GM10847 (cell line): ENCODE measurements around the gene STOX2.

ENCODE experiments used
- POLR2A ChIP-seq: IDR thresholded peaks from 2 replicates; pipeline ENCODE4 v1.6.1; 2011; ENCODE audit not compliant: insufficient read length; ENCODE audit errors: extremely low read depth

The STOX2 gene

GRCh38 chr4:183959319-183960045, 54.4 kb downstream of the STOX2 start:
- TF ChIP-seq POLR2A: no peak

GRCh38 chr4:183960046-183960420, 54.9 kb downstream of the STOX2 start:
- TF ChIP-seq POLR2A: no peak

DNA sequence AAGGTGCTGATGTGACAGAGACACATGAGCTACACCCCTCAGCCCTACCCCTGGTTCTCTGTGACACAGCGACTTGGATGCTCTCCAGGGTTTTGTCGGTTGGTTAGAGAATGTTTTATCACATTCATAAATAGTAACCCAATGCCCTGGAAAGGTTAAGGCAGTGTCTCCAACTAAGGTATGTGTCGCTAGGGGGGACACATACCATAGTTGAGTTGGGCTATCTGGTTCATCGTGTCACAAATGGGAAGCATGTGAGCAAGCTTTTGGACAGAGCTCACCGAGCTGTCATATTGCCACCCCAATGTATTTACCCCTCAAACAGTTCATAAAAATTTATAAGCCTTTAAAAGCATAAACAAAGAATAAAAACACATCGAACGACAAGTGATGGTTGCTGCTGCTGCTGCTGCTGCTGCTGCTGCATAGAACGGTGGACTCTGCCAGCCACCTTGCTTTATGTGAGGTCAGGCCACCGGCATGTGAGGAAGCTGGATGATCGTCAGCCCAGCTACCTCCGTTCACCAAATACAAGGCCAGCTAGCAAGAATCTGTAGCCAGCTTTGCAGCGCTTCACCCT, 55.9 kb downstream of the STOX2 start:
- no peak for TF ChIP-seq POLR2A

DNA sequence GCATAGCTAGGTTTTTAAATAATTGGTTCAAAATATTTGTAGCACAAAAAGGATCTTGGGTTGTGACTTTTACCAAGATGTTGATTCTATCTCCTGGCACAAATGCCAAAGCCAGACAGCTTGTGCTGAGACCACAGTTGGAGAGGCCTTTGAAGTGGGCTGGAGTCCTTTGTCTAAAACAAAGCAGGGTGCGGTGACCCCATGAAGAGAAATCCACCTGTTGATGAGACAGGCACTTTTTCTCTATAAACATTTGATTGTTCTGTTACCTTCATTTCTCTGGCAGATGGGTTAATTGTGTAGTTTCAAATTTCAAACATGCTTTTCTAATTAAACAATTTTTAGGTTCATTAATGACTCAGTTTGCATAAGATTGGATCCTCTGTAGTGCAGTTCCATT, 56.7 kb downstream of the STOX2 start:
- no peak for TF ChIP-seq POLR2A

DNA sequence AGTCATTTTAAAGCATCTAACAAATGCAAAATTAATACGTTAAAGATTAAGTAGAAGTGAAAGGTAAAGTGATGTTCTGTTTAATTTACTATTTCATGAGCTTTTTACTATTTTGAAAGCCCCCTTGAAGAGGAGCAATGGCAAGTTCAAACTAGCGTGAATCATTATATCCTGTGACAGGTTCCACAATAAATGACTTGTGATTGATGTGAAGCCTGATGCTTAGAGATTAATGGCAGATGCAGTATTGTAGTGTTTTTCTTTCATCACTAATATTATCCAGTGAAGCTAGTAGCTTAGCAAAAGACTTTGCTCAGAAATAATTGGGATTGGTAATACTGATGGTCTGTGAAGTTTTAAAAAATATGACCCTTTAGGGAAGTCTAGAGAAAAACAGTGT, 57.3 kb downstream of the STOX2 start:
- no peak for TF ChIP-seq POLR2A

DNA sequence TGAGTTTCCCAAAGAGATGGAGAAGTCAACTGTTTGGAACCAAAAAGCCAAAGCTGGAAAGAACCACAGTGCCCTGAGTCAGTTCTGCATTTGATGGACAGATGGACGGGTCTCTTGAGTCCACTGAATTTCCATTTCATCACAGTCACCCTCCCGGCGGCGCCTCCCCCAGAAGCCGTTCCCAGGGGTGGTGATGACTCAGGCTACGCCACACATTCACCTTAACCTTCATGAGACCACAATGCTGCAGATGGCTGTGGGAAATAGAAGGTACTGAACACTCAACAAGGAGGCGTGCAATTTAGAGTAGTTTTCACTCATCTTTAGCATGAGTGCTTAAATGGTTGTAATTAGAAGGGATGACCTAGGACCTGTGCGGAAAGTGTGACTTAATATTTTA, 61.3 kb downstream of the STOX2 start:
- TF ChIP-seq POLR2A: no peak

DNA sequence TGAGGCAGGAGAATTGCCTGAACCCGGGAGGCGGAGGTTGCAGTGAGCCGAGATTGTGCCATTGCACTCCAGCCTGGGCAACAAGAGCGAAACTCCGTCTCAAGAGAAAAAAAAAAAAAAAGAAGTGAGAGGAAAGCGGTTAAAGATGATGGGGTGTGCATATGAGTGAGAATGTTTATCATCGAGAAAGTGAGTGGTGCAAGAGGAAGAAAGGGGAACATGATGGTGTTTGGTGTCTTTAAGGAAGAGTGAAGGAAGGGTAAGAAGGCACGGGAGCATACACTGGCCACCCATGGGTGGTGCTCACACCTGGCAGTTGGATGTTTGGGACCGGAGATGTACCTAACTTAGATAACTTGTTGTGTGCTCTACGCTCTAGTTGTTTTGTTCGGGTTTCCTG, 62.2 kb downstream of the STOX2 start:
- TF ChIP-seq POLR2A: no peak

- no peak for TF ChIP-seq POLR2A
Measured at GRCh38 chr4:183968502-183968901, 63.4 kb downstream of the STOX2 start.

DNA sequence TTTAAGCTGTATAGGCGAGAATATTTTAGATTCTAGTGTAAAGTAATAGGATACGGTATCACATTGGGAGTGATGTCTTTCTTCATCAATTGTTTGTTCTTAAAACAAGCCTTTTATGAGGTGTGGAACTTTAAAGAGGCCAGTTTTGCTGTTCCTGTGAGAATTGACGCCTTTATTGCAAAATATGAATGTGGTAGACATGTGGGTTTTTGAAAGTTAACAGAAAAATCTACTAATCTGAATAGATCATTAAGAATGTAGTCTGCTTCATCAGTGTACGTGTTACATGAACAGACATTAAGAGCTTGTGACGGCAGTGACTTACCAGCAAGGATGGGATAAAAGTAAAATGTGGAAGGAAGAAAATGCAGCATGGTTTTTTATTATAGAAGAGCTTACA, 63.8 kb downstream of the STOX2 start:
- TF ChIP-seq POLR2A: no peak

GRCh38 chr4:183969596-183969995, 64.5 kb downstream of the STOX2 start:
- no peak for TF ChIP-seq POLR2A

GRCh38 chr4:183971929-183972490, 66.9 kb downstream of the STOX2 start:
- no peak for TF ChIP-seq POLR2A

DNA sequence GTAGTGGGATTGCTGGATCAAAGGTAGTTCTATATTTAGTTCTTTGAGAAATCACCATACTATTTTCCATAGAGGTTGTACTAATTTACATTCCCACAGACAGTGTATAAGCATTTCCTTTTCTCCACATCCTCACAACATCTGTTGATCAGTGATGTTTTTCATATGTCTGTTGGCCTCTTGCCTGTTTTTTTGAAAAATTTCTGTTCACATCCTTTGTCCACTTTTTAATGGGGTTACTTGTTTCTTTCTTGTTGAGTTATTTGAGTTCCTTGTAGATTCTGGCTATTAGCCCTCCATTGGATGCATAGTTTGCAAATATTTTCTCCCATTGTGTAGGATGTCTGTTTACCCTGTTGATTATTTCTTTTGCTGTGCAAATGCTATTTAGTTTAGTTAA, 72.6 kb downstream of the STOX2 start:
- no peak for TF ChIP-seq POLR2A

- TF ChIP-seq POLR2A: no peak
Measured at GRCh38 chr4:183984566-183984965, 79.5 kb downstream of the STOX2 start.

DNA sequence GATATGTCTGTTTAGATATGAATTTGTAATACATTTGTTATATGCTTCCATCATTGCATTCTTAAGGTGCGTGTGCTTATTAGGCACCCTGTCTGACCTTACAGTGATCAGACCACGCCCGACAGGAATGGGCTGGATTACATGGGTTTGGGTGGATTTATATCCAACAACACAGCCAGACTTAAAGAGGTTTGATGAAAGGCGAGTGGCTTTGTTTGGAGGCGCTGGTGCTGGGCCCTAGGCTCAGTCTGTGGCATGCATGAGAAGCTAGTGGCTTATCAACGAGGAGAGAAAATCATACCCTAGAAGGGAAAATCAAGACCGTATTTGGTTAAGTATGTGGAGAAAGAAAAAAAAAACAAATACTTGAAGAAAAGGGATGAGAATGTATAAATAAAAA, 80.7 kb downstream of the STOX2 start:
- TF ChIP-seq POLR2A: no peak

- TF ChIP-seq POLR2A: no peak
Measured at GRCh38 chr4:183986291-183986970, 81.3 kb downstream of the STOX2 start.

DNA sequence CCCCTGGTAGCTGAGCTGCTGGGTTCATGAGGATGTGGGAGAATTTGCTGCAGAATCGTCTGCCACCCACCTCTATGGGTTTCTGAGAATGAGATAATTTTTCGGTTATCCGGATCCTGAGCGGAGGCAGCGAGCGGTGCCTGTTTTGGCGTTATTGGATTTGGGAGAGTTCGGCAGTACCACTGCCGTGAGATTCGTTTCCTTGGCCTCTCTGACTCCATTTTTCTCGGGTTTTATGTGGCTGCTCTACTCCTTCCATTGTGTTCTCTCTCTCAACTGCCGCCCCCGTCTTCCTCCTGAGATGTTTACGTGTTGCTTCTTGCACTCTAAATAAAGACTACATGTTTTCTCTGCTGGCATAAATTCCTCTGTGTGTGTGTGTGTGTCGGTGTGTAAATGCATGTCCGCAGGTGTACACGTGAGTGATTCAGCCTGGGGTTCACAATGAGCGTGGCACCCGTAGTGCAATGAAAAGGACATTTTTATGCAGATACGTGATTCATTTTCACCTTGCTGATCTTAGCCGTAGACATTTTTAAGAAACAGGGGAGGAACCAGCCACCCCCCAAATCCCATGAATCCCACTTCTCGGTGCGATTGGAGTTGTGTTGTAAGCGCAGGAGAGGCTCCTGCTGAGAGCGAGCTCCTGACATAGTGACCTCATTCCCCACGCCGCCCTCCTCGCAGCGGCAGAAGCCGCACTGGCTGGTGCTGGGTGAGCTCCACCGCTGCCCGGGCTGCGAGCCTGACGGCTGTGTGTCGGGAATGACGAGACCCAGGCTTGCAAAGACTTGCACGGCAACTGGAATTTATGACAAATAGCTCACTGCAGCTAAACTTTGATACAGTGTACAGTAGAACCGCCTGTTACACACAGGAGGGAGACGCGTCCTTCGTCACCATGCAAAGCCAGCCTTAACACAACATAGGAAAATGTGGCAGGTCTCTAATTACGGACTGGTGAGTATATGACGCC, 82.2 kb downstream of the STOX2 start:
- TF ChIP-seq POLR2A: no peak

GRCh38 chr4:183987987-183988392, 82.9 kb downstream of the STOX2 start:
- no peak for TF ChIP-seq POLR2A
